ENCODE data around the gene SYT1. TPM values are rescaled to one million over a fixed set of nuclear protein-coding genes. Genes with fewer than 3 reads are reported as not detected.
A peak's percentile ranks its signal among the peaks of the same experiment; 100 is the strongest.
"Not testable (repeated sequence)": the region's sequence is repeated elsewhere in the genome, so short reads cannot be mapped to it uniquely, and the experiment has no call there.

The SYT1 gene
- 174 TPM for total RNA-seq

DNA sequence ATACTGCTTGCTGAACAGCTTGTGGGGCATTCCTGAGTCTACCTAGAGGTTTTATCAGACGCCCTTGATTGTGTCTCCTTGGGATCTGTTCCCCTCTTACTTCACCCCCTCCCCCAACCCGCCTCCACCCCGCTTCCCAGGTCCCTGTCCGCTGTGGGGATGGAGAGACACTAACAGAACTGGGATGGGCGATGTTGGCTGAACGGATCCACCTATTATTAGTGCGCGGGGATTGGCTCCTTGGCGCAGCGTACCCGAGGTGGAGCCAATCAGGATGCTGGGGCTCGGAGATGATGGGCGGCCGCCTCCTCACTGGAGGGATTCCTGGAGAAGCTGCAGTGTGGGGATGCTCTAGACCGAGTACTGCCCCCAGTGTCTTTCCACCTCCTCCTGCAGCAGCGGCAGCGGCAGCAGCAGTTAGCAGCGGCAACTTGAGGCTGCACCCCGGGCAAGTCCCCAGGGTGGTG lies at the start of gene SYT1:
TSS of gene SYT1 (plus strand) at position 372 of the 467 bp plus-strand sequence.
- FAIRE-seq (no peak), DNase-seq (ENCODE audit: low spot score in 2 of 2) (peak; percentile 30 to 56)

DNA sequence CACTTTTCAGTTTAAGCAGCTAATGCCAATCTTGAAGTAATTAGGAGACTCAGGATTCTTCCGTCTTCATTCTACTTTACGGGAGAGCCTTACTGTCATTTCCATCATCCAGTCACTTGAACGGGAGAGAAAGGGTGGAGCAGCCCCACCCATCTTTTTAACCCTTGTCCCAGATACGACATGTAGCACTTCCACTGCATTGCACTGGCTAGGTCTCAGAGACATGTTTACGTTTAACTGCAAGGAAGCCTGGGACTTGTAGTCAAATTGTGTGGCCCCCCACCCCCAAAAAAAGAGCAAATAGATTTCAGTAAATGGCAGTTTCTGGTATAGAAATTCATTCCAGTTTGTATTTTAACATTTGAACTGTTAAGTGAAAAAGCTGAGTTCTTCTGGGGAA lies 46.1 kb upstream of the SYT1 start:
- DNase-seq (ENCODE audit: low spot score in 2 of 2) (no peak), FAIRE-seq (no peak)

- FAIRE-seq (no peak), DNase-seq (ENCODE audit: low spot score in 2 of 2) (no peak)
Measured at GRCh38 chr12:78820946-78821345, 43.6 kb upstream of the SYT1 start.

- DNase-seq (ENCODE audit: low spot score in 2 of 2) = no peak
- FAIRE-seq = no peak
Measured at GRCh38 chr12:78824918-78825317, 39.7 kb upstream of the SYT1 start.

DNA sequence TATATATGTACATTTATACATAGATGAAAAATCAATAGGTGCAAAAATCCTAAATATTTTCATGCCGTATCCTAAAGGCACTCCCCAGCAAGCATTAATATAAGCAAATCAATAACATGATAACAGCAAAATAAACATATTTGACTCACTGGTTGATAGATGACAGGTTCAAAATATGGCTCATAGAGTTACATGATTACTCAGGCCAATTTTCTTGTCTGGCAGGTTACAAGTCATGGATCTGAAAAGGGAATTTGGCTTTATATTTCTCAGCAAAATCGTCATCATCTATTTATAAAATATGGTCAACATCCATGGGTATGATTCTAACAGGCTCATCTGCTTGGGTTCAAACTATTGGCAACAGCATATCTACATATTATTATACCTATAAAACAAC lies 34.9 kb upstream of the SYT1 start:
- FAIRE-seq (no peak), DNase-seq (ENCODE audit: low spot score in 2 of 2) (no peak)

GRCh38 chr12:78835493-78835892 lies 29.1 kb upstream of the SYT1 start:
- no peak for DNase-seq (ENCODE audit: low spot score in 2 of 2)

GRCh38 chr12:78840518-78841019 lies 24.0 kb upstream of the SYT1 start:
- not testable (repeated sequence) for DNase-seq (ENCODE audit: low spot score in 2 of 2); FAIRE-seq

More at GRCh38 chr12:78835493-78835892, 29.1 kb upstream of the SYT1 start:
- FAIRE-seq = no peak

DNA sequence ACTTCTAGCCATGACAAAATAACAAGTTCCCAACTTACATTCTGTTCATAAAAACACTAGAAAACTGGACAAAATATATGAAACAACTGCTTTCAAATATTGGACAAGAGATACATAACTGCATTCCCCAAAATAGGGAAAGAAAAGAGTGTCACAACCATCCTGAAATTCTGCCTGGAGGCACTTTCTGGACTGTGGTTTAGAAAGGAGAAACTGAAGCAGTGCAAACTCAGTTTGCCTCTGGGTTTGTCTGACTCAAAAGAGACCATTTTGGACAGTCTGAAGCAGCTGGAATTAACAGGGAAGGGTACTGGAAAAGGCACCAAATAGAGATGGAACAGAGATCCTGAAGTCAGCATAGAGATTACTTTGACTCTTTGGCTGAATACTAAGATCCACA lies 11.3 kb upstream of the SYT1 start:
- no peak for FAIRE-seq

GRCh38 chr12:78863482-78864402 lies 832 bp upstream of the SYT1 start:
- FAIRE-seq (no peak), DNase-seq (ENCODE audit: low spot score in 2 of 2) (peak in 1 of 2 donors; percentile 31)

More for the DNA sequence above, 11.3 kb upstream of the SYT1 start:
- no peak for DNase-seq (ENCODE audit: low spot score in 2 of 2)

DNA sequence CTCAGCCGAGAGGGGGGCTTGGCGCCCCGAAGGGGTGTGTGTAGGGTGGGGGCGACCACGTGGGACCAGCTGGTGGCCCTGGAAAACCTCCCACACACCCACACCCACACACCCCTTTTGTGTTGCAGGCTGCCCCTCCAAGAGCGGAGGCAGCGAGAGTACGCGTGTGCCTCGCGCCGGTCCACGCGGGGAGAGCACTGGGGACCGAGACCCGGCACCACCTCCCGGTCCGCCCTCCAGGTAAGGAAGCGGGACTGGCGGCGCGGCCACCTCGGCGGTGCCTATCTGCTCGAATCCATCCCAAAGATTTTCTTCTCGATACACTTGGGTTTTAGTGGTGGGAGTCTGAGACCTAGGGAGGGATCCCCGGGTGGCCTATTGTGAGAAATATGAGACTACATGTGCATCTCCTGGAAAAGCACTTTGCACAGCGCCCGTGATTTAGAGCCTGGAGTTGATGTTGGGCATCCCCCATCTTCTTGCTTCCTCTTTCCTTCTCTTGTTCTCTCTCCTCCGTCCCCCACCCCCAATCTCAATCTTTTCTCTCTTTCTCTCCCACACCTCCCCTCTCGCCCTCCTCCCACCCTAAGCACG lies 393 bp downstream of the SYT1 start:
- FAIRE-seq (no peak), DNase-seq (ENCODE audit: low spot score in 2 of 2) (peak in 1 of 2 donors; percentile 22)

GRCh38 chr12:78865516-78865915 lies 942 bp downstream of the SYT1 start:
- no peak for DNase-seq (ENCODE audit: low spot score in 2 of 2)

DNA sequence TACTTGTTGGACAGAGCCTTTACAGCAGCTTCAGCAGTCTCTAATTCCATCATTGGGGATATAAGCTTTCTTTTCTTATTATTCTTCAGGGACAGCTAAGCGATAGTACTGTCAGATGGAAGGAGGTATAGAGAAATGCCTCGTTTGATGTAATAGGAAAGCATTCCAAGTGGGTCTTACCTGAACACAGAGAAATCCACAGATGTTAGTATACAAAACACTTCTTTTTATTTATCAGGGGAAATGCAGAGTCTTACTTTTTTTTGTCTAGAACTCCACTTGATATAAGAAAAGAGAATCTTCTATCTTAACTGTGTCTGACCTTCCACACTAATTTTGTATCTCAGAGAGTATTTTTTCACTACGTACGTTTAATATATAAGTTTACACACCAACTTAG lies 1.9 kb downstream of the SYT1 start:
- FAIRE-seq (no peak), DNase-seq (ENCODE audit: low spot score in 2 of 2) (no peak)

More at GRCh38 chr12:78865516-78865915, 942 bp downstream of the SYT1 start:
- no peak for FAIRE-seq

DNA sequence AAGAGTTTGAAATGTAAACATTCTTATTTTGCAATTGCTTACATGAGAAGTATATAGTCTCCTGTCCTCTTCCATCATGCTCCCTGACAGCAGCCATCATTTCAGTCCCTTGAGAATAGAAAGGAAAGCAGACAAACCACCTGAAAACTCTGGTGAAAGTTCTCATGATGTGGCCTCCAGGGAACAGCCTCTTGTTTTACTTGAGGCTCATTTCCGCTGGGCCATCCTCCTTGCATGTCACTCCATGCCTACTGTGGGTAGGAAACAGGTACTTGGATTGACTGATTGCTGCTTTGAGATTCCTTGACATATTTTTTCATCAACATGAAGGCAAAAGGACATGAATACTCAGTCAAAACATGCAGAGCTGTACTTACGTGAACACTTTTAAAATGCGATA lies 6.0 kb downstream of the SYT1 start:
- DNase-seq (ENCODE audit: low spot score in 2 of 2) (no peak), FAIRE-seq (no peak)

GRCh38 chr12:78871566-78871965 lies 7.0 kb downstream of the SYT1 start:
- FAIRE-seq (no peak), DNase-seq (ENCODE audit: low spot score in 2 of 2) (no peak)

DNA sequence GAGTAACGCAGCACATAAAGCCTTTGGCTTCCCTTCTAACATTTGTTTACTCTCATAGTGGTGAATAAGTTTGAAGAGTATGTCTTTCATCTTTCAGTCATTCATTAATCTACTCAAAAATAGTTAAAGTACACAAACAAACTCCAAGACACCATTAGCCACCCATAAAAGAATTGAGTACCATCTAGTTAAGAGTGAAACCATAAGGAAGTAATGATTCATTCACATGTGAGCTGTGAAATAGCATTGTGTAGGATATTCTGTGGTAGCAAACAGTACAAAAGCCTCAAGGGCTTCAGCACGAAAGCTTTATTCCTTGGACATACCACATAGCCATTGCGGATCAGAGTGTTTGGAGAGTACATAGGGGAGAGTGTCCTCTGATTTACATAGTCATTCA lies 13.9 kb downstream of the SYT1 start:
- FAIRE-seq = no peak
- DNase-seq (ENCODE audit: low spot score in 2 of 2) = no peak

DNA sequence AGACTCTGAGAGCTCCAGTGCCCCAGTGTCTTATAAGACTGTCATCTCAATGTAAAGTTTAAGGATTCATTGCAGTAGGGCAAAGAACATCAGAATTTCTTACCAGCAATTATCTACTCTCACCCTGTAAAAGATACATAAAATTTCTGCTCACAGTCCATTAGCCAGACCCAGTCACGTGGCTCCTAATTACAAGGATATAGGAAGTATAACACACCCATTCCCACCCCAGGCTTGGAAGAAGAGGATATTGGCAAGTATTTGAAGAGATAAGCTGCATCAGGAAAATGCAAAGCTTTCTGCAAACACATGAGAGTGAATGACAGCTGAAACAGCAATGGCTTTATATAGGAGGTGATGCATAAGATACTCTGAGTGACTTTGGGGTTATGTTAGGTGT lies 14.3 kb downstream of the SYT1 start:
- FAIRE-seq = no peak
- no peak for DNase-seq (ENCODE audit: low spot score in 2 of 2)

- no peak for DNase-seq (ENCODE audit: low spot score in 2 of 2)
- FAIRE-seq = no peak
Measured at GRCh38 chr12:78880078-78880477, 15.5 kb downstream of the SYT1 start.

DNA sequence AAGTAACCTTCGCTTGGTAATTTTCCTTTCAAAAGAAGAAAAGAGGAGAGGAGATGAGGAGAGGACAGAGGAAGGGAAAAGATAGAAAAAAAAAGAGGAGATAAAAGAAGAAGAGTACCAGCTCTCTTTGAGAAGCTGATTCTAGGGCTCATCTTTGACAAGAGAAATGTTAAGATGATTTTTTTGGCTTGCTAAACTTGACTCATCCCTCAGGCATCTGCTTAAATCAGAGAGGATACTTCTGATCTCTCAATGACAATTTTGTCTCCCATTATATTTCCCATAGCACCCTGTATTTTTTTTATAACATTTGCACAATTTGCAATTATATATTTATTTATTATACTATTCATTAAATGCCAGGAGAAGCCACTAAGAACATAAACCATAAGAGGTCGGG lies 17.1 kb downstream of the SYT1 start:
- FAIRE-seq (no peak), DNase-seq (ENCODE audit: low spot score in 2 of 2) (no peak)

DNA sequence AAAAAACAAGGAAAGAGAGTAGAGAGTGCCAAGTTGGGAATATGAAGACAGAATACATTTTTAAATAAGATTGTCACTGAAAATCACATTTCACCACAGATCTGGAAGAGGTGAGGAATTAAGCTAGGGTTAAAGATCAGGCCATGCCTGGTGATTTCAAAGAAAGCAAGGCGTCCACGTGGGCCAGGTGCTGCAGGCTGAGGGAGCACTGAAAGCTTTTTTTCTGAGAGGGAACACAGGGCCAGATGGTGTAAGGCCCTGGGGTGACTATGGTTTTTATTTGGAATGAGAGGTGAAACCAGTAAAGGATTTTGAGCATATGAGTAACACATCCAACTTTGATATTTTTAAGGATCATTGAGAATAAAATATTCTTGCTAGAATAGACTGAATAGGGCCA lies 20.9 kb downstream of the SYT1 start:
- no peak for FAIRE-seq

DNA sequence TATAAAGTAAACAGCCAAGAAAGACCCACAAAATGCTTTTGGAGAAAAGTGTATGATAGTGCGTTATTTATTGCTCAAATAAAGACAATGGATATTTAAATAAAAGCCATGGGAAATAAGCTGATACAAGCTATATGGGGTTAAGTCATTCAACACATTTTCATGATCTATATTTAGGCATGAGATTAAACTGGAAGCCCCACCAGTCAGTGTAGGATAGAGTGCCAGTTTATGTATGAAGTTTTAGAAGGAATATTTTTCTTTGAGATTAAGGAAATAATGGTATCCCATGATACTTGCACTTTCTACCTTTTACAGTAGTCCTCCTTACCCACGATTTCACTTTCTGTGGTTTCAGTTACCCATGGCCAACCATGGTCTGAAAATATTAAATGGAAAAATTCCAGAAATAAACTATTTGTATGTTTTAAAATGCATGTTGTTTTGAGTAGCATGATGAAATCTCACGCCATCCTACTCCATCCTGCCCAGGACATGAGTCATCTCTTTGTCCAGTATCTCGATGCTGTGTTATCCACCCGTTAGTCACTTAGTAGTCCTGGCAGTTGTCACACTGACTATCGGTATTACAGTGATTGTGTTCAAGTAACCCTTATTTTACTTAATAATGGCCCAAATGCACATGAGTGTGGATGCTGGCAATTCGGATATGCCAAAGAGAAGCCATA lies 22.3 kb downstream of the SYT1 start:
- FAIRE-seq (no peak), DNase-seq (ENCODE audit: low spot score in 2 of 2) (no peak)

More for the DNA sequence above, 20.9 kb downstream of the SYT1 start:
- DNase-seq (ENCODE audit: low spot score in 2 of 2) = no peak

GRCh38 chr12:78887444-78887843 lies 22.9 kb downstream of the SYT1 start:
- FAIRE-seq = no peak
- DNase-seq (ENCODE audit: low spot score in 2 of 2) = no peak

Data from frontal cortex (tissue), 4 donors.